Upper lobe of right lung (tissue), 1 donor: Measurements from ENCODE around the gene ANO2. TPM values are rescaled to one million over a fixed set of nuclear protein-coding genes. Genes with fewer than 3 reads are reported as not detected.

Source experiments
- ATAC-seq: fragments of 200-7000 bp; cut with Tn5 transposase; one replicate; pipeline ENCODE4 v1.9.1; 2020; ENCODE audit warnings: mild to moderate bottlenecking, moderate library complexity
- DNase-seq: peaks from one replicate; pipeline ENCODE4 v3.0.0-alpha.2; 2020
- H3K27ac ChIP-seq: fragments of 200-600 bp; one replicate; pipeline ENCODE4 v1.8.0; 2022
- H3K27me3 ChIP-seq: fragments of 200-600 bp; one replicate; pipeline ENCODE4 v1.8.0; 2022; ENCODE audit warnings: mild to moderate bottlenecking
- H3K36me3 ChIP-seq: fragments of 200-600 bp; one replicate; pipeline ENCODE4 v1.8.0; 2022
- H3K4me1 ChIP-seq: fragments of 200-600 bp; one replicate; pipeline ENCODE4 v1.8.0; 2022
- H3K4me3 ChIP-seq: fragments of 200-600 bp; one replicate; pipeline ENCODE4 v1.8.0; 2022; ENCODE audit warnings: mild to moderate bottlenecking
- H3K9me3 ChIP-seq: fragments of 200-600 bp; one replicate; pipeline ENCODE4 v1.8.0; 2022
- intact Hi-C: fragments of 100-400 bp; cut with DNase I; formaldehyde crosslinking; loops from one replicate; pipeline ENCODE4 v1.11.0; 2022
- total RNA-seq: library from RNA; stranded (reverse); fragmentation: NEBNext Ultra II Directional; extraction: Animal tissue kit (Norgen Biotek cat#: 25700); gene quantifications from one replicate; pipeline ENCODE4 v1.2.1, GENCODE V29; 2021
- TF ChIP-seq, protein P1 (sequence below): fragments of 200-600 bp; IDR thresholded peaks from one replicate; pipeline ENCODE4 v1.8.0; 2022; ENCODE audit warnings: antibody characterized with exemption
- donor health status: DM: no; HTN: yes; CAD: no; lungs with severe emphysema.

The ANO2 gene
- total RNA-seq, 1 donor from 2014 or later, result 36.8 TPM

DNA sequence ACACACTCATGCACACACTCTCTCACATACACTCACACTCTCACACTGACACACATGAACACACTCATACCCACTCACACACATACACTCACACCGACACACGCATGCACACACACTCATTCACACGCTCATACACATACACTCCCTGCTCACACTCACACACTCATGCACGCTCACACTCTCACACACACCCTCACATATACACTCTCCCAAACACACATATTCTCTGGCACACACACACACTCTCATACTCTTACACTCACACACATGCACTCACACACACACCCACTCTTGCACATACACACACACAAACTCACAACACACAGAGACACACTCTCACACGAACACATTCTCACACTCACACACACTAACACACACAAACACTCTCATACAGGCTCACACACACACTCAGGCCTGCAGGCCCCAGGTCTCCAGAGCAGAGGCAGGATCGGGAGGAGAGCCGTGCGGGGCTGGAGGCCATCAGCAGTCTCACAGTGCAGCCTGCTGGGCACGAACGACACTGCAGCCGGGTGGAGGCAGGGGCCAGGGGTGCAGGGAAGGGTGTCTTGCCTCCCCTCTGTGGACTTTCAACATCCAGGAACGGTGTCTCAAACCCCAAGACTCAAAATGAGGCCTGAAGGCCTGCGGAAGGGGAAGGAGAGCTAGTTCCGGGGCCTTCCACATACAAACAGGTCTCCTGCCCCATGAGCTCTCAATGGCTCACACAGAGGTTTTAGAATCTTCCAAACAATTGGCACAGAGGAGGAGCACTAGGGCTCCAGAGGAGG, 148.7 kb downstream of the ANO2 start:
- TF ChIP-seq, protein P1, sequence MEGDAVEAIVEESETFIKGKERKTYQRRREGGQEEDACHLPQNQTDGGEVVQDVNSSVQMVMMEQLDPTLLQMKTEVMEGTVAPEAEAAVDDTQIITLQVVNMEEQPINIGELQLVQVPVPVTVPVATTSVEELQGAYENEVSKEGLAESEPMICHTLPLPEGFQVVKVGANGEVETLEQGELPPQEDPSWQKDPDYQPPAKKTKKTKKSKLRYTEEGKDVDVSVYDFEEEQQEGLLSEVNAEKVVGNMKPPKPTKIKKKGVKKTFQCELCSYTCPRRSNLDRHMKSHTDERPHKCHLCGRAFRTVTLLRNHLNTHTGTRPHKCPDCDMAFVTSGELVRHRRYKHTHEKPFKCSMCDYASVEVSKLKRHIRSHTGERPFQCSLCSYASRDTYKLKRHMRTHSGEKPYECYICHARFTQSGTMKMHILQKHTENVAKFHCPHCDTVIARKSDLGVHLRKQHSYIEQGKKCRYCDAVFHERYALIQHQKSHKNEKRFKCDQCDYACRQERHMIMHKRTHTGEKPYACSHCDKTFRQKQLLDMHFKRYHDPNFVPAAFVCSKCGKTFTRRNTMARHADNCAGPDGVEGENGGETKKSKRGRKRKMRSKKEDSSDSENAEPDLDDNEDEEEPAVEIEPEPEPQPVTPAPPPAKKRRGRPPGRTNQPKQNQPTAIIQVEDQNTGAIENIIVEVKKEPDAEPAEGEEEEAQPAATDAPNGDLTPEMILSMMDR, result peak; percentile 65
- Histone ChIP-seq H3K4me3 (no peak overlapping the region), H3K4me1 (no peaks in the 10 kb centered on the region), H3K36me3 (no peaks in the 10 kb centered on the region), H3K27me3 (peaks cover 6% of the 10 kb centered on the region), H3K9me3 (no peaks in the 10 kb centered on the region), H3K27ac (no peak overlapping the region)
- intact Hi-C loops, result loop anchor here (10.0 kb wide), 1 partner anchor 372 kb away; no protein-coding TSS in a partner anchor
- ATAC-seq, result peak; percentile 84
- peak; percentile 72 for DNase-seq

DNA sequence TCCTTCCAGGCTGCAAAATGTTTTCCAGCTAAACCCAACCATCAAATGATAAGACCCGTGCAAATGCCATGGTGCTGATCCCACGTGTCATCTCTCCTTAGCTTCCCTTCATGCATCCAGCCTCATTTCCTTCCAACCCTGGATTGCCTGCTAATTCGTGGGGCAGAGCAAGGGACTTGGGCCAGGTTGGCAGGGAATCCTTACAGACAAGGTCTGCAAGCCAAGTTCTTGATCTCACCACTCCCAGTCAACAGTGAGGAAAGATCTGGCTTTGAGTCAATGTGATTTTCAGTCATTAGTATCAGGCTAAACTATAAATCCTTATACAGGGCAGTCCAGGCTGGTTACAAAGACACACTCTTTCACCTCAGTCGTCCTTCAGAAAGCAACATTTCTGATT, 150.9 kb downstream of the ANO2 start:
- no peak overlapping the region for H3K4me3 ChIP-seq
- intact Hi-C loops, result loop anchor here (10.0 kb wide), 1 partner anchor 369 kb away; no protein-coding TSS in a partner anchor
- ATAC-seq, result no peak
- H3K36me3 ChIP-seq, result no peaks in the 10 kb centered on the region
- TF ChIP-seq, protein P1, result no peak
- peaks cover 7% of the 10 kb centered on the region for H3K27me3 ChIP-seq
- no peaks in the 10 kb centered on the region for H3K4me1 ChIP-seq
- DNase-seq, result no peak
- no peak overlapping the region for H3K27ac ChIP-seq
- H3K9me3 ChIP-seq, result no peaks in the 10 kb centered on the region

DNA sequence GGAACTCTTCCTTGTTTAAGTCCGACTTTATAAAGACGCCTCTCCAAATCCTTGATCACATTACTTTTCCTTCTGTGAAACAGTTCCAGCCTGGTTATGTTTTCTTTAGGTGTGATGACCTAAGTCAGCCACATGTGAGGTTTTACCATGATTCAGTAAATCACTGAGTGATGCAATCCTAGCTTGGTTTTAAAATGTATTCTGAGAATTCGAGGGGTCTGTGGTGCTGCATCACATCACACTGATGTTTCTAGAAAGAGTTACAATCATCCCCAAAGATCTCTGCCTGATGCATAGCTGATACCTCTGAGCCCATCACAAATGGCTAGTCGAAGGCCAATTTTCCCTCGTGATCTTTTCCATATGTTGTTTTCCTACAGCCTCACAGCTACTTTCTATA, 152.7 kb downstream of the ANO2 start:
- TF ChIP-seq, protein P1, result no peak
- Histone ChIP-seq H3K27ac (no peak overlapping the region), H3K27me3 (peaks cover 7% of the 10 kb centered on the region), H3K4me3 (no peak overlapping the region), H3K36me3 (no peaks in the 10 kb centered on the region), H3K9me3 (no peaks in the 10 kb centered on the region), H3K4me1 (no peaks in the 10 kb centered on the region)
- no peak for ATAC-seq
- no peak for DNase-seq
- intact Hi-C loops, result loop anchor here (10.0 kb wide), 1 partner anchor 368 kb away; no protein-coding TSS in a partner anchor

DNA sequence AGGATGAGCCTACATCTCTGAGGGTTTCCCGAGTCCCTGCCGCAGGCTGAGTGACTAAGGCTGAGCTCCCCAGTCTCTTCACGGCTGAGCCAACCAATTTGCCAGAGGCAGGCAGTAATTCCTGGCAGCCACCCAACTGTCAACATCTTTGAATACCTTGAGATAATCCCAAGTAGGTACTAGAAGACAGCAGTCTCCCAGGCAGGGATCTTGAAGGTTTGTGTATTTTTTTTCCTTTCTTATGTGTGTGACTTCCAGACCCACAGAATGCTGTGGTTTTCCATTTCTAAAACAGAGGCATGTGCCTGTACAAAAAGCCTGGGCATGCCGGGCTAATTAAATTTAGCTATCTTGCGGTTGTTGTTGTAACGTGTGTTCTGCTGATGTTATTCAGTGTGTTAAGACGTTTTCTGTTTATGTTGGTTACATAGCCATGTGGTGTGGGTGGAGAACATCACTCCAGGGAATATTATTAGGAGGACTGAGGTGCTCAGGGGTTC, 155.5 kb downstream of the ANO2 start:
- H3K36me3 ChIP-seq, result no peaks in the 10 kb centered on the region
- H3K4me3 ChIP-seq, result no peak overlapping the region
- no peaks in the 10 kb centered on the region for H3K9me3 ChIP-seq
- TF ChIP-seq, protein P1, result no peak
- no peak overlapping the region for H3K27ac ChIP-seq
- no peaks in the 10 kb centered on the region for H3K4me1 ChIP-seq
- ATAC-seq, result no peak
- DNase-seq, result no peak
- peaks cover 7% of the 10 kb centered on the region for H3K27me3 ChIP-seq
- intact Hi-C loops, result no loop called here

DNA sequence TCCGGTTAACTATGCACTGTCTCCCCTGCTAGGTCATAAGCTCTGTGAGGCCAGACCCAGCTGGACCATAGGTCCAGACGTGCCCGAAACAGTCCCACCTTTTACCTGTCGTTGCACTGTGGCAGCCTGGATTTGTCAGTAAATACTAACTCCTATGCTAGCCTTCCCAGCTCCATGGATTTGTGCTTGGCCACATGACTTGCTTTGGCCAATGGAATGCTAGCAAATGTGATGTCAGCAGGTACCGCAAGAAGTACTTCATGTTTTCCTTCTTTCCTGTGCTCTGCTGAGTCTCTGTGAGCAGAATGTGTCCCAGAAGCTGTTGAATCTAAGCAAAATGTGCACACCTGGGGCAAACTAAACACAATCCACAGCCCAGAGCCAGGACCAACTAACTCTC, 157.2 kb downstream of the ANO2 start:
- Histone ChIP-seq H3K27ac (no peak overlapping the region), H3K36me3 (no peaks in the 10 kb centered on the region), H3K27me3 (peaks cover 7% of the 10 kb centered on the region), H3K4me3 (no peak overlapping the region), H3K4me1 (no peaks in the 10 kb centered on the region), H3K9me3 (no peaks in the 10 kb centered on the region)
- intact Hi-C loops, result no loop called here
- TF ChIP-seq, protein P1, result no peak
- ATAC-seq (no peak), DNase-seq (no peak)
